ENCODE results near the gene PEPD. TPM values are rescaled to one million over a fixed set of nuclear protein-coding genes. Genes with fewer than 3 reads are reported as not detected.

The PEPD gene
- total RNA-seq, 2 experiments from 2014 or later: 23.5 to 26.2 TPM

DNA sequence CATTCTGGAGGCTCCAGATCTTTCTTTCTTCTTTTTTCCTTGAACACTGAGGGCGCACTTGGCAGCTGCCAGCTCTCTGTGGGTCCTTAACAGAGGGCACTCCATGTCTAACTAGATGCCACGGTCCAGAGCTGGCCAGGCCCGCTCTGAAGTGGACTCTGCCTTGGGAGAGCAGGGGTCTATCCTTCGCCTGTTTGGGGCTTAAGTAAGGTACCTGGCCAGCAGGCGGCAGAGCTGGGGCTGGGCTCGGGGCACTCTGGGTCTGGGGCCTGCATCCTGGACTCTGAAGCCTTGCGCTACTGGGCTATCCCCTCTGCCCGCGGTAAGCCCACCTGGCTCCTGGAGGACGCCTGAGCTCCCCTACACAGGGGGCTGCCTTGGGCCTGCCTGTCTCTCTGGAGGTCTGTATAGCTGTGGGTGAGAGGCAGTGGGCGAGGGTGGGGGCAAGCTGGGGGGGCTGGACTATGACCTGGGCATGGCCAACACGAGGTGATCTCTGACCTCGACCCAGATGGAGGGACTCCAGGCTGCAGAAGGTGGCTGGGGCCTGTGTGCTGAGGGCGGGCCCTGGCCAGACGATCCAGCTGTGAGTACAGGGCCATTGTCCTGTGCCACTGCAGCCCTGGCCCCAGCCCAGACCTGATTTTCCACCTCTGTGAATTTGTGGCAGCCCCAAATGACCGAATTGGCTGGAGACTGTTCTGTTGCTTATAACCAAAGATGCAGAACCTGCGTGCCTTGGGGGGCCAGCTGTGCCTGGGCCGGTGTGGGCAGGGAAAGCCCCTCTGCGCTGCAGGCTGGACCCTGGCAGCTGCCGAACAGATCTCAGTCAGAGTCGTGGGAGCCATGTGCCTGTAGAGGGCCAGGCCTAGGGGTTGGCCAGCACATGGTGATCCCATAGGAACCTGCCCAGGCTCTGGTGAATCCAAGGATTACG, 121.6 kb downstream of the PEPD start:
- Mint-ChIP-seq H3K4me1 (no peaks in the 10 kb centered on the region), H3K9me3 (no peaks in the 10 kb centered on the region), H3K36me3 (no peaks in the 10 kb centered on the region), H3K4me3 (no peak overlapping the region), H3K27ac (no peak overlapping the region), H3K27me3 (no peaks in the 10 kb centered on the region)
- peak; percentile 25 for DNase-seq
- no peak for ATAC-seq (ENCODE audit: low read depth)
- POLR2A ChIA-PET: no interaction called here

DNA sequence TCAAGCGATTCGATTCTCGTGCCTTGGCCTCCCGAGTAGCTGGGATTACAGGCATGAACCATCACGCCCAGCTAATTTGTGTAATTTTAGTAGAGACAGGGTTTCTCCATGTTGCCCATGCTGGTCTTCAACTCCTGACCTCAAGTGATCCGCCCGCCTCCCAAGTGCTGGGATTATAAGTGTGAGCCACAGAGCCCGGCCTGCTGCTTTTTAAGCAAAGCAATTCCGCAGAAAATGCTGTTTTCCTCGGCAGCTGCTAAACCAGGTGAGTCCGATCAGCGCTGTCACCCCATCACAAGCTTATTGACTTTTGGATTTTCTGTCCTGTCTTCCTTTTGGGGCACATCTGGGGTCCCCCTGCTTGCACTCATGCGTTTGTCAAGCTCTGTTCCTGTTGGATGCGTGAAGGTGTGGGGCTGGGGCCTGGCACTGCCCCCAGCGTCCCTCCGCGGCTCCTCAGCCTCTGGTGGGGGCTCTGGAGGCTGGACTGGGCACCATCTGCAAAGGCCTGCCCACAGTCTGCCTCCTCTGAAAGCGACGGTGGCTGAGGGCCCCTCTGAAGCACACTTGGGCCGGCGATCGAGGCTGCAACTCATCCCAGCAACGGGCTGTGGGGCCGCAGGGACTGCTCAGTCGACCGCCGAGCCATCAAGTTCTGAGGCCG, 122.4 kb downstream of the PEPD start:
- Mint-ChIP-seq H3K36me3 (no peaks in the 10 kb centered on the region), H3K27me3 (no peaks in the 10 kb centered on the region), H3K4me1 (no peaks in the 10 kb centered on the region), H3K27ac (no peak overlapping the region), H3K9me3 (no peaks in the 10 kb centered on the region), H3K4me3 (no peak overlapping the region)
- peak; percentile 10 for DNase-seq
- no peak for ATAC-seq (ENCODE audit: low read depth)
- POLR2A ChIA-PET: no interaction called here

GRCh38 chr19:33398361-33399060, 123.1 kb downstream of the PEPD start:
- peak; percentile 17 for DNase-seq
- no peaks in the 10 kb centered on the region for H3K9me3 Mint-ChIP-seq
- H3K4me3 Mint-ChIP-seq: no peak overlapping the region
- ATAC-seq (ENCODE audit: low read depth): no peak
- no peaks in the 10 kb centered on the region for H3K27me3 Mint-ChIP-seq
- H3K4me1 Mint-ChIP-seq: no peaks in the 10 kb centered on the region
- H3K27ac Mint-ChIP-seq: no peak overlapping the region
- no peaks in the 10 kb centered on the region for H3K36me3 Mint-ChIP-seq
- POLR2A ChIA-PET: no interaction called here

DNA sequence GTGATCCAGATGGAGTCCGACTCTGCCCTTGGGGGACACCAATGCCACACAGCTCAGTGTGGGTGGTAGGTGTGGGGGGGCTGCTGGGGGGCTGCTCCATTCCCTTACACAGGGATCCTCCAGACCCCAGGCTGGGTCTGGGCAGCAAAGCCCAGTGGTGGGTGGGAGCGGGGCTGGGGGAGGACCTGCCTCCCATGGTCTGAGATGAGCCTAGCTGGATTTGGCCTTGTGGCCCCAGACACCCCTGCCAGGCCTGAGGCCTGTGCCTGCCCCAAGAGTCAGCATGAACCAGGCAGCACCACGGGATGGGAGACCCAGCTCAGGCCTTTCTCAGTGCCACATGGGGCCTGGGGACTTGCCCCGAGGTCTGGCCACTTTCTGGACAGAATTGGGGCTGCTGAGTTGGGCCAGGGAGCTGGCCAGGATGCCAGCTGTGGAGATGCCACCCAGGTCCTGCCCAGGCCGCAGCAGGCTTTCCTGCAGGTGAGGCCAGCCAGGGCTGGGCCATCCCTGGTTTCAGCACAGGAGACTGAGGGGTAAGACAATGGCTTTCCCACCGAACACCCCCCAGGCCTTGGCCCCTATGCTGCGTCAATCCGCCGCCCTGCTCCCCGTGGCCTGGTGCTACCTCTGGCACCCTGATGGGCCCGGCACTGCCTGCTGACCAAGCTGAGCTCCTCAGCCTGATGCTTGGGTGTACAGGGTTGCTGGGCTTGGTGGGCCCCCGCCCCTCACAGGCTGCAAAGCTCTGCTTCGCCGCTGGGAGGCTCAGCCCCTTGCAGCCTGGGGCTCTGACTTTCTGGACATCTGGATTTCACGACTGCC, 123.8 kb downstream of the PEPD start:
- Mint-ChIP-seq H3K4me1 (no peaks in the 10 kb centered on the region), H3K4me3 (no peak overlapping the region), H3K27ac (no peak overlapping the region), H3K36me3 (no peaks in the 10 kb centered on the region), H3K9me3 (no peaks in the 10 kb centered on the region), H3K27me3 (no peaks in the 10 kb centered on the region)
- no peak for ATAC-seq (ENCODE audit: low read depth)
- peak; percentile 25 for DNase-seq
- POLR2A ChIA-PET: interaction anchor here (0.6 kb wide), 1 partner anchor 221 kb away, joined by 3 read pairs; no protein-coding TSS in a partner anchor

GRCh38 chr19:33396701-33397535, 124.7 kb downstream of the PEPD start:
- H3K9me3 Mint-ChIP-seq: no peaks in the 10 kb centered on the region
- no peak overlapping the region for H3K27ac Mint-ChIP-seq
- H3K4me1 Mint-ChIP-seq: no peaks in the 10 kb centered on the region
- H3K27me3 Mint-ChIP-seq: no peaks in the 10 kb centered on the region
- ATAC-seq (ENCODE audit: low read depth): no peak
- POLR2A ChIA-PET: interaction anchor here (0.6 kb wide), 1 partner anchor 220 kb away, joined by 3 read pairs; no protein-coding TSS in a partner anchor
- no peak overlapping the region for H3K4me3 Mint-ChIP-seq
- H3K36me3 Mint-ChIP-seq: no peaks in the 10 kb centered on the region
- peak; percentile 21 for DNase-seq

DNA sequence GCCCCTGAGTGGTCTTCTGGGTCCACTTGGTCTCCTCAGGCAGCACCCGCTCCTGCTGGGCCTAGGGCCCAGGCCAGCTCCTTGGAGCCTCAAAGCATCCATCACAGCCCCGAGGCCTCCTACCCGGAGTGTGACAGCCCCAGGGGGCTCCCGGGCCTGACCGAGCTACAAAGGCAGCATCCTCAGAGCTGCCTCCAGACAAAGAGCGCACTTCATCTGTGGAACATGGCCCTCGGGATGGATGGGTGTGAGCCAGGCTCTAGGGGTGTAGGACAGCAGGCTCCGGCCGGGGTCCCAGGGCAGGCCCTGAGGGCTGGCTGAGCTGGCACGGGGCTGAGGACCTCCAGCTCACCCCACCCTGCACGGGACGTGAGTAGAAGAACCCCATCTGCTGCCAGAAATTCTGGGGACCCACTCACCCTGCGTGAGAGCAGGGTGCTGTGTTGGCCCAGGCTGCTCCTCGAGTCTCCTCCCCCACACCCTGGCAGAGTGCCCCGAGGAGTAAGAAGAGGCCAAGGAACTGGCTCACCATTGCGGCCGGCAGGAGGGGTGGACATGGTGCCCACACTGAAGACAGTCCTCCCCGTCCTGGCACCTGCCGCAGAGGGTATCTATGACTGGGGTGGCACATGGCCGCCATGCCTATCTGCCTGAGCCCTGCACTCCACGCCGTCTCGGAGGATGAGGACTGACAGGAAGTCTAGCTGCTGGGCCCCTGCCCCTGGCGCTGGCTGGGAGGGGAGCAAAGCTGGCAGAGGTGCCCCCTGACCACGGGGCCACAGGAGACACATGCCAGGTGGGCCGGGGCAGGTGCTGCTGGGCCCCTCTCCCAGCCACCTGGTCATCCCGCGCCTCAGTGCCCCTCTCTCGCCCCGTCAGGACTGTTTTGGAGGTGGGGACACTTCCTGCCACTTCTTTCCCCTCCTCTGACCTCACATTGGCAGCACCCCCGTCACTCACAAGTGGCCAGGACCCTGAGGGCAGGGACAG, 125.7 kb downstream of the PEPD start:
- H3K4me3 Mint-ChIP-seq: no peak overlapping the region
- no peak overlapping the region for H3K27ac Mint-ChIP-seq
- no peaks in the 10 kb centered on the region for H3K4me1 Mint-ChIP-seq
- no peaks in the 10 kb centered on the region for H3K27me3 Mint-ChIP-seq
- POLR2A ChIA-PET: no interaction called here
- DNase-seq (peak; percentile 26), ATAC-seq (ENCODE audit: low read depth) (no peak)
- H3K9me3 Mint-ChIP-seq: no peaks in the 10 kb centered on the region
- H3K36me3 Mint-ChIP-seq: no peaks in the 10 kb centered on the region

DNA sequence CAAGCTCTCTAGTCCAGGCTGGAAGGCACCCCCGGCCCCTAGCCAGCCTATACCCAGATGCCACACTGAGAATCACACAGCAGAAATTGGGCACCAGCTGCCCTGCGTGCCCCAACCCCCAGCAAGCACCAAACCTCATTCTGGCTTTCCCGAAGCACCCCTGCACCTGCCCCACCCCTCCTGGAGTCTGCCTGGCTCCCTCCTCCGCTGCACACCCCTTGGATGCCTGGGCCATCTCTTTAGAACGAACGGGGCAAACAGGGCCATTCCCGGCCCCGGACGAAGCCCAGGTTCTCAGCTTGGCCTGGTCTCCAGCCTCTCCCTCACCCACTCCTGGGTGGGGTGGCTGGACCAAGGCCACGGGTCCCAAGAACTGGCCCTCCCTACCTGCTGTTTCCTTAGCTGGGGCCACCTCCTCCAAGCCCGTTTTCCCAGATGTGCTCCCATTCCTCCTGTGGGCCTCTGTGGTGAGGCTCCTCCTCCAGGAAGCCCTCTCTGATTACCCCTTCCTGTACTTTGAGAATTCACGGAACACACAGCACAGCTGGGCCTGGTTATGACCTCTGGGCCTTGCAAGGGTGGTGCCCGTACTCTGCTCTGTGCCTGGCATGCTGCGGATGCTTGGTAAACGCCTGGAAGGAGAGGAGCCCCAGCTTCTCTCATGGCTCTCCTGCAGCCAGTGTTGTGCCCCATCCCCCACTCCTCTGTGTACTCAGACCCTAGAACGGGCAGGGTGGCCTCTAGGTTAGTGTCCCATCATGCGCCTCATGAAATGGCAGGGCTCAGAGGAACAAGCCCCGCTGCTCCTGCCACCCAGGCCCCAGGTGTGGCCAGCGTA, 126.6 kb downstream of the PEPD start:
- H3K4me3 Mint-ChIP-seq: no peak overlapping the region
- no peaks in the 10 kb centered on the region for H3K9me3 Mint-ChIP-seq
- no peak overlapping the region for H3K27ac Mint-ChIP-seq
- POLR2A ChIA-PET: no interaction called here
- H3K4me1 Mint-ChIP-seq: no peaks in the 10 kb centered on the region
- H3K36me3 Mint-ChIP-seq: no peaks in the 10 kb centered on the region
- DNase-seq: peak; percentile 17
- no peaks in the 10 kb centered on the region for H3K27me3 Mint-ChIP-seq
- ATAC-seq (ENCODE audit: low read depth): no peak

DNA sequence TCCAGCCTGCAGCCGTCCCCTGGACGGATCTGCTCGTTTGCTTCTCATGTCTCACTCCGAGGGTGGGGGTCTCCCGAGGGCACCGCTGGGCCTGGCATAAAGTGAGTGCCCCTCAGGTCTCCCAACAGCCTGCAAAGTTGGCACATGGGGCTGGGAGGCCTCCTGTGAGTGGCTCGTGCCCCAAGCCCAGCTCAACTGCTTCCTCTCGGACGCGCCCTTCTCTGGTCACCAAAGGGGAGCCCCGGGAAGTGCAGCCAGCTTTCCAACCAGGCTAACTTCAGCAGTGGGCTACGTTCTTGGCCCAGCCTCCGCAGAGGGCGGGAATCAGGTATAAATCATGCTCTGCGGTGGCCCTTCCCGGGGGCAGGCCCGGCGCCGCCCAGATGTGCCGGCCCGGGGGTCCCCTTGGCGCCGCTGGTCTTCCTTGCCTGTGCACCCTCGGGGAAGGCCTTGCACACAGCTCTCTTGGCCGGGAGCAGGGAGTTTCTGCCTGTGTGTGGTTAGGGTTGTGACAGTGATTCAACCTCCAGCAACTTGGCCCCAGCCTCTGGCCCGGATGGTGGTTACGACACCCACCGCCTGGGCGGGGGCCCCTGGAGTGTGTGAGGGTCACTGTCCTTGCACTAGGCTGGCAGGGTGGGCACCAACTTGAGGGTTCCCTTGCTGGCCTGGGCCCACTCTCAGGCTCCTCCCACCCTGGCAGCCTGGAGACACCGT, 127.4 kb downstream of the PEPD start:
- Mint-ChIP-seq H3K27me3 (no peaks in the 10 kb centered on the region), H3K27ac (no peak overlapping the region), H3K36me3 (no peaks in the 10 kb centered on the region), H3K4me3 (no peak overlapping the region), H3K4me1 (no peaks in the 10 kb centered on the region), H3K9me3 (no peaks in the 10 kb centered on the region)
- no peak for ATAC-seq (ENCODE audit: low read depth)
- DNase-seq: peak; percentile 20
- POLR2A ChIA-PET: no interaction called here

DNA sequence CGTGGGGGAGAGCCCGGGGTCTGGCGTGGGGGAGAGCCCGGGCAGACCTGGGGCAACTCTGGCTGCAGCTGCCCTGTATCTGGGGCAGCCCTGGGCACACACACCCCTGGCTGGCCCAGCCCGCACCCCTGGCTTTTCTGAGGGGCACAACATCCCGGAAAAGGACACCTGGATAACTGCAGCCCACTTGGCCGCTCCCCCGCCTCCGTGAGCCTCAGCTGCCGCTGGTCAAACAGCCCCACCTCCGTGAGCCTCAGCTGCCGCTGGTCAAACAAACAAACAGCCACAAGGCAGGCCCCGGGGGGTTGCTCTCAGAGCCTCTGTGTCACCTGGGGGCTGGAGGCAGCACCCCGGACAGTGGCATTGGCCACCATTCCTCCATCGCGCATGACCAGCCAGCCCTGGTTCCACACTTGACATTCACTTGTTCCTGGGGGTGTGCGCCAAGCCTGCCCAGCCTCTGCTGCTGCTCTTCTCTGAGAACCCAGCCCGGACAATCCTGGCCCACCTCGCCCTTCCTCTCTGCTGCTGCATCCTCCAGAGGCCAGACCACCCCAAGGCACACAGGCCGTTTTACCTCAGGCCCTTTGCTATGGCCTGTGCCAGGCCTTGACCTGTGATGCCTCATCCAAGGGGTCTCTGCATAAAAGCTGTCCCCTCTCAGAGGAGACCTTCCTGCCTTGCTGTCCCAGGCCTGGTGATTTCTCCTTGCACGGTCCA, 128.1 kb downstream of the PEPD start:
- DNase-seq: peak; percentile 16
- Mint-ChIP-seq H3K4me1 (no peaks in the 10 kb centered on the region), H3K9me3 (no peaks in the 10 kb centered on the region), H3K4me3 (no peak overlapping the region), H3K36me3 (no peaks in the 10 kb centered on the region), H3K27ac (no peak overlapping the region), H3K27me3 (no peaks in the 10 kb centered on the region)
- POLR2A ChIA-PET: no interaction called here
- ATAC-seq (ENCODE audit: low read depth): no peak

Measured in activated naive CD8-positive, alpha-beta T cell treated with anti-CD3 and anti-CD28 coated beads, Interleukin-2, amount 10 ng/mL, durations not matched to agents 7 days and 5 days (primary cell).